Activated gamma-delta T cell treated with Interleukin-2 at 50 U/mL for 16 hours (primary cell): ENCODE measurements around the gene ARHGAP27.

Experiments used
- DNase-seq: peaks from one replicate; pipeline ENCODE4 v3.0.0-alpha.2; 2020

ARHGAP27 gene

GRCh38 chr17:45430006-45430737, 2.5 kb downstream of the ARHGAP27 start:
- no peak for DNase-seq

GRCh38 chr17:45429339-45430005, 3.2 kb downstream of the ARHGAP27 start:
- DNase-seq, result no peak

- DNase-seq, result no peak
Observed at GRCh38 chr17:45428931-45429338, 3.7 kb downstream of the ARHGAP27 start.

GRCh38 chr17:45428050-45428617, 4.5 kb downstream of the ARHGAP27 start:
- peak; percentile 79 for DNase-seq

- DNase-seq, result no peak
Observed at GRCh38 chr17:45427181-45427835, 5.4 kb downstream of the ARHGAP27 start.

- DNase-seq, result no peak
Observed at GRCh38 chr17:45426561-45426960, 6.1 kb downstream of the ARHGAP27 start.

GRCh38 chr17:45425984-45426413, 6.7 kb downstream of the ARHGAP27 start:
- DNase-seq, result no peak

GRCh38 chr17:45425125-45425983, 7.3 kb downstream of the ARHGAP27 start:
- no peak for DNase-seq

- no peak for DNase-seq
Observed at GRCh38 chr17:45424769-45425124, 7.9 kb downstream of the ARHGAP27 start.

GRCh38 chr17:45423975-45424335, 8.7 kb downstream of the ARHGAP27 start:
- no peak for DNase-seq

GRCh38 chr17:45423304-45423974, 9.2 kb downstream of the ARHGAP27 start:
- no peak for DNase-seq

DNA sequence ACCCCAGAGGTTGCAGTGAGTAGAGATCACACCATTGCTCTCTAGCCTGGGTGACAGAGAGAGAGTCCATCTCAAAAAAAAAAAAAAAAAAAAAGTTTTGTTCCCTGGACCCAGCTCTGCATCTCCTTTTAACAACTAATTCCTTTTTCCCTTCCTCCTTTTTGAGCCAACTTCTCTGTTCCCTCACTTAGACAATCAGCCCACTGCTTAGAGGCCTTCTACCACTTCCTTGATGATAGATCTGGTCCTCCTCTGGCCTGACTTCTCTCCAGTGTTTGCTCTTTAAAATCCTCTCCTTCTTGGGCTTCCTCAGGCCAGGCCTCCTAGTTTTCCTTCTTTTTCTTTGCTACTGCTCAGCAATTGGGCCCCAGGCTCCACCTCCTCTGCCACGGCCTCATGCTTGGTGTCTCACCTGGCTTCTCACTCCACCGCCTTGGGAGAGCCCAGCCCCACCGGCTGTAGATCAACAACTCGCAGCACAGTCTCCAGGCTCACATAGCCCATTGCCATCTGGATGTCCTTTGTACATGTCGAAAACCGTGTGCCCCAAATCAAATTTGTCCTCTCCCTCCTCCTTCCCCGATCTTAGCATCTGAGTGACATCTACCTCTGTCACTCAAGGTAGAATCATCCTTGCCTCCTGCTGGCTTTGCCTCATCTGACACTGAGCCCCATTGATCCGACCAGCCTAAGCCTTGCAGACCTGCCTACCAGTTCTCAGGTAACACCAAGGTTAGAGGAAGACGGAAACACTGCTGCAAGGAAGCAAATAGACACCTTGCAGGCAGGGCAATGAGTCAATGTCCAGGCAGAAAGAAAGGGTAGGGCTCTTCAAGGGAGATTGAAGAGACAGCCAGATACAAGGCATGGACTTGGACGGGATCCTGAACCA, 17.4 kb downstream of the ARHGAP27 start:
- DNase-seq, result no peak

DNA sequence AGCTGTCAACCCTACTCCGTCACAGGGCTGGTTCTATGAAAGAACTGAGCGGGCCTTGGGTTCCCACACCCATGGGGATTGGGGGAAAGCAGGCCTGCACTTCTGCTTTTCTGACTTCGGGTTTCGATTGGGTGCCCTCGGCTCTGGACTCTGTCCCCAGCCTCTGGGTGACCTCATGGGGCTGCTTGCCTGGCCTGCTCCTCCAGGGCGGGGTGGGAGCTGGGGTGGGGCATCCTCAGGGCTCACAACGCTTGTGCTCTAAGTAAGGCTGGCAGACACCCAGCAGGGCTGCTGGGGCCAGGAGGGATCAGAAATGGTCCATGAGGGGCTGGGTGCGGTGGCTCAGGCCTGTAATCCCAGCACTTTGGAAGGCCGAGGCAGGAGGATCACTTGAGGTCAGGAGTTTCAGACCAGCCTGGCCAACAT, 19.2 kb downstream of the ARHGAP27 start:
- DNase-seq, result no peak

GRCh38 chr17:45411348-45412105, 21.1 kb downstream of the ARHGAP27 start:
- no peak for DNase-seq

DNA sequence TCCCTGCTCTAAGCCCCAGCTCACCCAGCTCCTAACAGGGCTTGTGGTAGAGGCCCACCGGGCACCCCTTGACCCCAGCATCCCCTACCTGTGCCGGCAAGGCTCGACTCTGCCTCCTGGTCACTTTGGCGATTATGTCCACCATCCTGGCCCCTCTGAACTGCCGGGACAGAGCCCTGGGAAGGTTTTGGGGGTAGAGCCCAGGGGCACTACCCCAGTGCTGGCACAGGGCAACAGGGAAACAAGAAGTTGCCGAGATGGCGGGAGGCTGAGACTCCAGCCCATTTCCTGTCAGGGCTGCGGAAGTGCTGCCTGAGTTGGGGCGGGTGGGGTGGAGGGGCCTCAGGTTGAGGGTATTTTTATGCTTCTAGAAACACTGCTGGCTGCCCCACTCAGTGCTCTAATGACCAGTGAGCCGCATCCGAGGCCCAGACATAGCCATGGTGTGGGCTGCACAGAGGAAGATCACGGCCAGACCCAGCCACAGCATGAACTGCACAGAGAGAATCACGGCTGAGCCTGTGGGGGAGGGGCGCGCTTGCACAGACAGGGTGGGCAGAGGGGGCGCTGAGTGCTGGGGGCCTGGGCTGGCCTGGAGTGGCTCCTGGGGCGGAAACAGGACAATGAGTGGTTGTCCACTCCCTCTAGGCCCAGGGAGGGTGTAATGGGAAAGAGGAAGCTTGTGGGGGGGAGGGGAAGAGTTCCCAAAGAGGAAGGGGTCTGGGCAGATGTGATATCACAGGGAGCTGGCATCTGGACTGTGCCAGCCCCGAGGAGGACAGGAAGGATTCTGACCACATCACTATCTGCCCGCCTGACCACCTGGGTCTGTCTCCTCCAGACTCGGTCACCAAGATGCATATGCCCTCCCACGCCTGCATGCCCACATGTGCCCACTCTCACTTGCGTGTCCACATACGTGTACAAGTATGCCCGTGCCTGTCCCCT, 22.3 kb downstream of the ARHGAP27 start:
- DNase-seq, result peak; percentile 63

- no peak for DNase-seq
Observed at GRCh38 chr17:45409659-45410076, 23.0 kb downstream of the ARHGAP27 start.

DNA sequence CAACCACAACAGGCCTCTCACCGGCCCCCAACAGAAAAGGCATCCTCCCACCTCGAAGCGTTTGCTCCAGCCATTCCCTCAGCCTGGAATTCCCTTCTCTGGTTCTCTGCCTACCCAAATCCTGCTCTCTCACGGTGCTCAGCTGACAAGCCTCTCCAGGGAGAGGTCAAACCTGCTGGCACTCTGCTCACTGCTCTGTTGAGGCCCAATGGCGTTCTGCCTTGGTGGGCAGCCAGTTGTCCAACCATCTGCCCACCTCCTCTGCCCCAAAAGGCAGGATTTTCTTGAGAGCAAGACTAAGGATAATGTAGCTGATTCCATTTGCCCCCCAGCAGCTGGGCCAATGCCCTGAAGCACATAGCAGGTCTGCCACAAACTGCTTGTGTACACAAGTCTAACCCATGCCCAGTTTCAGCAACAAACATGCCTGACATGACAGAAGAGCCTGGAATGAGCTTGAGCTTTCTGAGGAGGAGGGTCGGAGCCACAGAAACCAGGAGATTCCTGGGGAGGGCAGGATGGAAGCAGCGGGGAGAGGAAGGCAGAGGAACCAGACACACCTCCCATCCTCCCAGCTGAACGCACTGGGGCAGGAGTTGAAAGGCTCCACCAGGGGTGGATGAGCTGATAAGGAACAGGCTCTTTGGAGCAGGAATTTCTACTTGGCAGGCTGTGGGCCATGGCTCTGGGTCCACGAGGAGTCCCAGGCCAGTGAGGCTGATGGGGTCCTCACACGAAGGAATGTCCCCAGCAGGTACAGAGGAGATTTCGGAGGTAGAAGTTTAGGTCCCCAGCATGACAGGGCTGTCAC, 23.9 kb downstream of the ARHGAP27 start:
- no peak for DNase-seq

- DNase-seq, result no peak
Observed at GRCh38 chr17:45406107-45406506, 26.6 kb downstream of the ARHGAP27 start.
